Keratinocyte (primary cell): ENCODE results near the gene MON1A. TPM values are rescaled to one million over a fixed set of nuclear protein-coding genes. Genes with fewer than 3 reads are reported as not detected.

Experiments
- DNase-seq: peaks from one replicate; pipeline ENCODE4 v3.0.0-alpha.2; 2011; ENCODE audit warnings: low read depth, missing footprints, low spot score
- FAIRE-seq: peaks from 2 replicates; lab custom pipeline; 2011; peaks lifted over from hg19 to GRCh38; lab: Jason Lieb, UNC
- H2AFZ ChIP-seq: 2 replicates; pipeline ENCODE4 v1.6.0; 2012; ENCODE audit warnings: low read length, control low read depth, inconsistent platforms; ENCODE audit not compliant: control insufficient read depth
- H3K27ac ChIP-seq: 2 replicates; pipeline ENCODE4 v1.5.1; 2011; ENCODE audit warnings: low read length; ENCODE audit not compliant: control insufficient read depth, insufficient read depth
- H3K27me3 ChIP-seq: 3 replicates; pipeline ENCODE4 v1.6.0; 2011; ENCODE audit warnings: low read length; ENCODE audit not compliant: control insufficient read depth, insufficient read depth; ENCODE audit errors: extremely low read depth
- H3K36me3 ChIP-seq, 2 experiments: 2 replicates in 1 of 2; 3 replicates in 1 of 2; pipeline ENCODE4 v1.5.1; 2011; ENCODE audit warnings: low read length in 2 of 2, mild to moderate bottlenecking in 1 of 2; ENCODE audit not compliant: control insufficient read depth in 2 of 2, insufficient read depth in 2 of 2; ENCODE audit errors: extremely low read depth in 1 of 2
- H3K4me1 ChIP-seq: 3 replicates; pipeline ENCODE4 v1.5.1; 2011; ENCODE audit warnings: low read length; ENCODE audit not compliant: control insufficient read depth, insufficient read depth; ENCODE audit errors: extremely low read depth
- H3K4me2 ChIP-seq: 3 replicates; pipeline ENCODE4 v1.6.0; 2011; ENCODE audit warnings: low read depth, low read length; ENCODE audit not compliant: control insufficient read depth, insufficient read depth; ENCODE audit errors: extremely low read depth
- H3K4me3 ChIP-seq, 3 experiments: fragments of 200-600 bp in 1 of 3; sonication (generic) in 1 of 3; 2 replicates in 2 of 3; 3 replicates in 1 of 3; pipeline ENCODE4 v1.5.1; 2011 to 2016; ENCODE audit warnings: low read length in 3 of 3, mild to moderate bottlenecking in 3 of 3, control low read depth in 2 of 3, inconsistent platforms in 1 of 3, low read depth in 1 of 3, mixed read lengths in 1 of 3, mixed run types in 1 of 3, moderate library complexity in 1 of 3; ENCODE audit not compliant: control insufficient read depth in 2 of 3, insufficient read depth in 2 of 3; ENCODE audit errors: extremely low read depth in 1 of 3
- H3K79me2 ChIP-seq: 2 replicates; pipeline ENCODE4 v1.6.0; 2012; ENCODE audit warnings: low read length; ENCODE audit not compliant: control insufficient read depth, insufficient read depth
- H3K9ac ChIP-seq: 3 replicates; pipeline ENCODE4 v1.6.0; 2011; ENCODE audit warnings: low read length; ENCODE audit not compliant: control insufficient read depth, insufficient read depth; ENCODE audit errors: extremely low read depth
- H3K9me1 ChIP-seq: 3 replicates; pipeline ENCODE4 v1.6.0; 2011; ENCODE audit warnings: low read length; ENCODE audit not compliant: control insufficient read depth, insufficient read depth; ENCODE audit errors: extremely low read depth
- H3K9me3 ChIP-seq: 2 replicates; pipeline ENCODE4 v1.5.1; 2012; ENCODE audit warnings: low read depth, low read length; ENCODE audit not compliant: control insufficient read depth
- H4K20me1 ChIP-seq: 3 replicates; pipeline ENCODE4 v1.6.0; 2011; ENCODE audit warnings: low read length; ENCODE audit not compliant: control insufficient read depth, insufficient read depth; ENCODE audit errors: extremely low read depth
- CTCF ChIP-seq, 3 experiments: IDR thresholded peaks in 1 of 3; conservative IDR thresholded peaks in 1 of 3; optimal IDR thresholded peaks in 1 of 3; 2 replicates in 2 of 3; 3 replicates in 1 of 3; pipeline versions ENCODE3 to v1.5.1; 2011; ENCODE audit warnings: low read length in 3 of 3, mild to moderate bottlenecking in 3 of 3, moderate library complexity in 2 of 3, control low read depth in 1 of 3, inconsistent platforms in 1 of 3; ENCODE audit not compliant: insufficient read depth in 2 of 3; ENCODE audit errors: extremely low read depth in 1 of 3
- EZH2 ChIP-seq: IDR thresholded peaks from one replicate; pipeline ENCODE4 v1.6.1; 2012; ENCODE audit warnings: inconsistent platforms, mild to moderate bottlenecking, low read length, moderate library complexity
- dilution Hi-C: fragments of 300-500 bp; cut with MboI; formaldehyde crosslinking; loops from one replicate; pipeline ENCODE4 v1.7.0; 2020; ENCODE audit warnings: low sequenced_read_pairs; ENCODE audit not compliant: extremely low pct_ligation_motif_present
- polyA plus RNA-seq, 5 experiments: library from polyadenylated mRNA; depleted of rRNA in 3 of 5; stranded (reverse) in 3 of 5; stranded (forward) in 1 of 5; unstranded in 1 of 5; fragments of >200 nt; gene quantifications; 1 replicate in 1 of 5; 2 replicates in 3 of 5; 3 replicates in 1 of 5; pipeline versions ENCODE4 v1.2.1 to v1.2.3, GENCODE V29; 2011 to 2012; ENCODE audit warnings: missing spikeins in 2 of 5, low read depth in 1 of 5, low replicate concordance in 1 of 5

MON1A gene
- polyA plus RNA-seq, 1 donor (not counting 4 experiments of a cell fraction or from before 2014, with no cell fraction given) = 10.7 TPM

GRCh38 chr3:49911124-49911420 is 18.5 kb downstream of the MON1A start:
- Histone ChIP-seq H4K20me1 (no peaks in the 10 kb centered on the region), H3K79me2 (no peaks in the 10 kb centered on the region), H3K4me2 (no peak overlapping the region), H3K9me1 (no peaks in the 10 kb centered on the region), H3K9ac (no peak overlapping the region), H3K4me1 (peaks cover 7% of the 10 kb centered on the region), H3K9me3 (no peaks in the 10 kb centered on the region), H3K27ac (no peak overlapping the region), H3K4me3 (no peak overlapping the region), H3K27me3 (no peaks in the 10 kb centered on the region), H2AFZ (no peak overlapping the region), H3K36me3 (peaks cover 10 to 20% of the 10 kb centered on the region in 2 experiments)
- FAIRE-seq = no peak
- no peak for TF ChIP-seq CTCF (optimal IDR thresholded peaks at IDR 0.05 in 1 of 3, IDR thresholded peaks at IDR 0.05 in 1 of 3, conservative IDR thresholded peaks at IDR 0.05 in 1 of 3; ENCODE audit: extremely low read depth in 1 of 3, insufficient read depth in 2 of 3, low read length in 3 of 3)
- TF ChIP-seq EZH2 = no peak
- no peak for DNase-seq
- dilution Hi-C loops = no loop called here

- no peaks in the 10 kb centered on the region for H3K79me2 ChIP-seq
- TF ChIP-seq EZH2 = no peak
- no peak for TF ChIP-seq CTCF (optimal IDR thresholded peaks at IDR 0.05 in 1 of 3, IDR thresholded peaks at IDR 0.05 in 1 of 3, conservative IDR thresholded peaks at IDR 0.05 in 1 of 3; ENCODE audit: extremely low read depth in 1 of 3, insufficient read depth in 2 of 3, low read length in 3 of 3)
- no peak overlapping the region for H3K27ac ChIP-seq
- H4K20me1 ChIP-seq = no peaks in the 10 kb centered on the region
- H3K4me2 ChIP-seq = no peak overlapping the region
- H2AFZ ChIP-seq = no peak overlapping the region
- no peak overlapping the region for H3K9ac ChIP-seq
- FAIRE-seq = no peak
- H3K4me1 ChIP-seq = peaks cover 12% of the 10 kb centered on the region
- DNase-seq = no peak
- no peaks in the 10 kb centered on the region for H3K27me3 ChIP-seq
- no peak overlapping the region for H3K4me3 ChIP-seq
- dilution Hi-C loops = no loop called here
- H3K9me3 ChIP-seq = no peaks in the 10 kb centered on the region
- peaks cover 10 to 20% of the 10 kb centered on the region in 2 experiments for H3K36me3 ChIP-seq
- no peaks in the 10 kb centered on the region for H3K9me1 ChIP-seq
Measured at GRCh38 chr3:49910409-49911123, 19.0 kb downstream of the MON1A start.
